PFSK-1 (cell line): ENCODE results near the gene SYNJ2.

Experiments
- POLR2AphosphoS5 ChIP-seq: IDR thresholded peaks from 2 replicates; pipeline ENCODE4 v1.6.1; 2012; ENCODE audit warnings: low read depth, mild to moderate bottlenecking, control low read depth, low read length, moderate library complexity
- SIN3A ChIP-seq: IDR thresholded peaks from 2 replicates; pipeline ENCODE4 v1.6.1; 2012; ENCODE audit warnings: mild to moderate bottlenecking, low read length, moderate library complexity, borderline replicate concordance; ENCODE audit not compliant: insufficient read depth
- TAF1 ChIP-seq: IDR thresholded peaks from 2 replicates; pipeline ENCODE4 v1.6.1; 2012; ENCODE audit warnings: low read length, control low read depth, borderline replicate concordance; ENCODE audit not compliant: insufficient read depth

- TF ChIP-seq POLR2AphosphoS5 (no peak), SIN3A (no peak), TAF1 (no peak)
Measured at GRCh38 chr6:158039178-158039557, 57.5 kb downstream of the SYNJ2 start.
